Stimulated activated CD8-positive, alpha-beta memory T cell treated with anti-CD3 and anti-CD28 coated beads, Interleukin-12 subunit alpha, Interleukin-12 subunit beta, amount 100 ng/mL, for 1 hour (primary cell): ENCODE measurements around the gene PRKCH.

Source experiments
- DNase-seq: peaks from one replicate; pipeline ENCODE4 v3.0.0-alpha.2; 2020; ENCODE audit warnings: low read depth

The PRKCH gene

DNA sequence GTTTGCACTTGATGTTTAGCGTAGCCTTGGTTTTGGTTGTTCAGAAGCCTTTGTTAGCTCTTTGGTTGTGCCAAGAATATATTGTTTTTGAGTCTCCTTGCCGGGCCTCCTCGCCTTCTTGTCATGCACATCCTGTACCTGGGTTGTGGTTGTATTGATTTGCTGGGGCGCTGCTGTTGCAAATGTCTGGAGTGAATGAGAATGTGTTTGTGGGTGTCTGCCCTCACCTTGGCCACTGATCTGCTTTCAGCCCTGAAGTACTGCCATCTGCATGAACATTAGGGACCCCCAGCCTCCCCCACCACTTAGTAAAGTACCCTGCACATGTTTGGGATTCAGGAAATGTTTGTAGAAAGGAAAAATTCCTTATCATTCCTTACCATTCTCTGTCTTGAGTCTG lies 16.5 kb downstream of the PRKCH start:
- no peak for DNase-seq

DNA sequence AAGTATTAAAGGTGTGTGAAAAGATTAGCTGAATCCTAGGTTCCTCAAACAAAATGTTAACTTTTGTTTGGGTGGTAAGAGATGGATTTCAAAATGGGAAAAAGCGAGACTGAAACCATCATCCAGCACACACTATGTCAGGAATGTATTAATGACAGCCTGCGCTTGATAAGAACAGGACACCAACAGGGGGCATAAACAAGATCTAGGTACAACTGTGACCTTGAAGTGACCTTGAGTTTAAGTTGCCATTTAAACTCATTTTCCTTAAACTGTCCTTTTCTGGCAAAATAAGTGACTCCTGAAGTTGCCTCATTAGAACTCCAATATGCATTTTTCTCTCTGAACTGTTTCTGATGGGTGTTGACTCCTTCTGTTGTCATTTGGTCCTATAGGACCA lies 17.1 kb downstream of the PRKCH start:
- DNase-seq: no peak

DNA sequence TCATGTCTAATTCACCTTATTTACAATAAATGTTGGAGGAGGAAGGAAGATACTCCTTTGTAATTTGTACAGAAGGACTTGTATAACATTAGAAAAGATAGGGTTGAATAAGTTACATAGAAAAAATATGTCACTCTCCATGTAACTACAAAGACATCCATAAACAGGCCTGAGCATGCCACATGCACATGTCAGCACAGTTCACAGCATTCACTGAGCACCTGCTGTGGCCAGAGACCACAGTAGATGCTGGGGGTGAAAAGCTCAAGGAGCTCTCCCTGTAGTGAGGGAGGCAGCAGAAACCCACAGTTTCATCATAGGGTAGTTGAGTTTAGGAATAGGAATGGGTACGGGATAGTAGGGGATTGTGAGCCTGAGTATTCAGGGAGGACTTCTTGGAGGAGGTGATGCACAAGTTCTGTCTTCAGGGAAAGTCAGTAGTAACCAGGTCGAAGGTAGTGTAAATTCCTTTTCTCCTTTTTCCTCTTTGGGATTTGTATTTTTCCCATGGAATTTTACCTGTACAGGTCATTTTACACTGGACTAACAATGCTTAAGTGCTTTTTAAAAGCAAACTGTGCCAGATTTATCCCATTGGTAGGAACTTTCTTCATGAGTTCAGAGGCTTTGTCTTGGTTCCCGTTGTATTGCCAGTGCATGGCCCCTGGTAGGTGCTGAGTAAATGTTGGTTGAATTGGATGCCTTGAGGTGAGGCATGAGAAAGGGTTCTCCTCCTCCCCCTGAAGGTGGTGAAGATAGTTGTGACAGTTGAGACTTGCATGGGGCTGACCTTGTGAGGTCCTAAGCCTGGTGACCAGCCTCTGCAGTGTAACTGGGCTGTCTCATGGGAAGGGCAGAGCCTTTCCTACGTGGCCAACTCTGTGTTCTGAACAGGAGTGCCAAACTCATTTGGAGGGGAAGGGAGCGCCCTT lies 20.2 kb downstream of the PRKCH start:
- no peak for DNase-seq

DNA sequence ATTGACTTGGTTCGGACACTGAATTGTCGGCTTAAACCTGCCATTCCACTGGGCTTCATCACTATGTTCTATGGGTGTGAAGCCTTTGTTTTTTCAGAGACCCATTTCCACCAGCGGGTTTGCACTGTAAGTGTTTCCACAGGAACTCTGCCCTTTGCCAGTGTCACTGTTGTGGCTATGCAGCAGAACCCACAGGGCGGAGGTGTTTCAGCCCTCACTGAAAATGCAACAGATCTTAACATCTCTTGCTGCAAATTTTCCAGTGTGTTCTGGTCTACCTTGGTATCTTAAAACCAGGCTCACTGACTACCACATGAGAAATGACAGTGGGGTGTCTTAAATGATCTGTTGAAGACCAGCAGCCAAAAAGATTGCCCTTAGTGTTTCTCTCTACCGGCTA lies 21.1 kb downstream of the PRKCH start:
- DNase-seq: peak; percentile 84

DNA sequence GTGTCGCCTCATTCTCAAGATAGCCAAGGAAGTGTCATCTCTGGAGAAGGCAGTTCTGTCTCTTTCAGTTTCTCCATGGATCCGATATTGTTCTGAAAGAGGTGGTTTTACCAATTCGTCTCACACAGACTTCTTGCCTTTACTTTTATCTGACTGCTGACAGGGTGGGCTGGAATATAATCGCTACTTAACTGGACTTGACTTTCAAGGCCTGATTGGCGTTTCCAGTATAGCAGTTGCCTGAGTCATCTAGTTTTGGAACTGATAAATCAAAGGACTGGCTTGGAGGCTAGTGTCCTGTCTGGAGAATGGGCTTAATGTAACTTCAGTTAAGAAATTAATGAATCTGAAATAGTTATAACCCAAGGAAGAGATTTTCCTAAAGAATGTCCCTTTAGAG lies 21.6 kb downstream of the PRKCH start:
- no peak for DNase-seq

DNA sequence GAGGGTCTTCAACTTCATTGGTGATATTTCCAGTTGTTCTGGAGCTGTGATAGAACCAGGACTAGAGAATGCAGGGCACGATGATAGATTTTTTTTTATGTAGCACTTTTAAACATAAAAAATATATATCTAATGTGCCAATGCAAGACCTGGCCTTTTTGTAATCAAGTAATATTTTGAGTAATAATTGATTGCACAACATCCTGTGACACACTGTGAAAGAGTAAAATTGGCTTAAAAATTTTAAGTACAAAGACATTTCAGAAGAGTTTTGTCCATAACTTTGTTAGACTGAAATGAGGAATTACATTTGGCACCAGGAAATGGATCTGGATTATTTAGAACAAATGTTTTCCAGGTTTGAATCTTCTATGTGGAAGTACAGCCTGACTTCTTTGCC lies 22.1 kb downstream of the PRKCH start:
- no peak for DNase-seq

DNA sequence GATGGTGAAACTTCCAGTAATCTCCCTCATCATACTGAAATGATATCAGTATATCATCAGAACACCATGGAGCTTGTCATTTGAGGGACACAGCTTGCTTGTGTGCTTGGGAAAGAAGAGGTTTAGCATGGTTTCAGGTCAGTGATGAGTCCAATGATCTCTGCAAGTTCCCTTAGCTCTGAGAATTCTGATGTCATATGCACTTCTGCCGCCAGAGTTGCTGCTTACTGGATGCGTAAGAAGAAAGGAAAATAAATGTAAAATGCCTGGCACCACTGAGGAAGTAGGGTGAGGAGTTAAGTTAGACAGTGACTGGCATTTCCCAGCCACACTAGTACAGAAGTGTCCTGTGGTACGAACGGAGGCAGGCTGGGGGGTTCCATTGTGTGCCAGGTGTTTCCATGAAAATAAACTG lies 22.6 kb downstream of the PRKCH start:
- no peak for DNase-seq

DNA sequence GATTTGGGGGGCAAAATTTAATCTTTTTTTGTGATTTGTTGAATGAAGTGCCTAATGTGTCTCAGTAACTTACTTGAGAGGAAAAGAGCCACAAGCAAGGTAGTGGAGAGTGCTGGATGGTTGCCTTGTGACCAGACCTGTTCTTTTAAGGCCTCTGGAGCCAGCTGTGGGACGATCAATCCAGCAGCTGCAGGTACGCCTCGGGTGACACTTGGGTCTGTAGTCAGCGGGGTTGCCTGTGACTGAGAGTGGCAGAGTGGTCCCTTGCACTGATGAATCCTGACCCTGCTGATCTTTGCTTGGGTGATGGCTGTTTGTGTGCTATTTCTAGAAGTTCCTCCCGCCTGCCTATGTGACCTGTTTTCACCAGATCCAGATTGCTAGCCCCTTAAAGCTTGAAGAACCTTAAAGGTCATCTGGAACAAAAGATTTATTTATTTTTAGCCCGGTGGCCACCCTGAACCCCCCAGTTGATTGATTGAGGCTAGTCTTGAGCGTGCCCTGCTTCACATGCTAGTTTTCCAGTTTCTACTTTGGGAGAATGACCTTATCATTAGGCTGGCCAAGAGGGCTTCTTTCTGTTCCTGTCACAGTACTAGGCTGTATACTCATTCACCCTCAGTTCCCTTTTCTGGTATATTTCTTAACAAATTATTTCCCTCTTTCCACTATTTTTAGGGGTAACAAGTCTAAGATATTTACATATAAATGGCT lies 23.2 kb downstream of the PRKCH start:
- no peak for DNase-seq

DNA sequence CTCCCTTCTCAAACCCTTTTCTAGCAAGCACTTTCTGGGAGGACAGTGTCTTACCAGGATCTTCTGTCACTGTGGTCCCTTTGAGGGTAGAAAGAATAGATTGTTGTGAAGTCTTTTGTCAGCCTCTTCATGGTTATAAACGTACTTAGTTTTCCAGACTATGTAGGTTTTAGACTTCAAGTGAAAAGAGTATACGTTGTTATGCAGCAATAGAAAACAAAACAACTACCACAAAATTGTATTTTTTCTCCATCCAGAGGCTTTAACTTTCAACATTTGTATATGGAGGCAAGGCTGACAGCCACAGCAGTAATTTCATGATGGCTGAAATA lies 23.7 kb downstream of the PRKCH start:
- DNase-seq: no peak

DNA sequence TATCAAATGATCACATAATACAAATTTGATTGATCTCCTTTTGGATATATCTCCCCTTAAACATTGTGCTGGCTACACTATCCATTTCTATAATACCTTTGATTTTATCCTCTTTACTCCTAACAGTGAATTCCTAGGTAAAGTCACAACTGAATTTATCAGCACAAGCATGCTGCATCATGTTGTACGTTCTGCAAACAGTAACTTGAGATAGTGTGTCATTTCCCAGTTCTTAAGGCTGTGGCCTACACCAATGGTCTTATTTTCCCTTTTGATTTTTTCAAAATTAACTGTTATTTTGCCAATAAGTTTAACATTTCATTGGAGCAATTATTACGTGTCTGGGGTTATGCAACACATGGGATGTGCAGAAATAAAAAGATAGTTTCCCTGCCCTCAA lies 24.8 kb downstream of the PRKCH start:
- no peak for DNase-seq

DNA sequence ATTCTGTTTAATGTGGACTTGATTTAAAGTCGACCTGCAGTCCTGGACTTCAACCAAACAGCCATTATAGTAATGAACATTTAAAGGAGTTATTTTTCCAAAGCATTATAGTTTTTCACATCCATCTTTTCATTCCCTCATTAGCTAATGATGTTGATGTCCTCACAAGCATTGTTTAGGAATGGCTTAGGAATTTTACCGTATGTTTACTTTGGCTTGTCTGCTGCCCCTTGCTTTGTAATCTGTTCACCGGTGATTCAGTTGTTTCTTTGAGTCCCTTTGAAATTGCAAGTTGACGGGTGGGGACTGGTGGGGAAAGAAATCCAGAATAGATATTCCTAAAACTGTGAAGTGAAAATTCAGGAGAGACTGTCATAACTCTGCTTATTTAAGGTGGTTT lies 25.4 kb downstream of the PRKCH start:
- DNase-seq: no peak

DNA sequence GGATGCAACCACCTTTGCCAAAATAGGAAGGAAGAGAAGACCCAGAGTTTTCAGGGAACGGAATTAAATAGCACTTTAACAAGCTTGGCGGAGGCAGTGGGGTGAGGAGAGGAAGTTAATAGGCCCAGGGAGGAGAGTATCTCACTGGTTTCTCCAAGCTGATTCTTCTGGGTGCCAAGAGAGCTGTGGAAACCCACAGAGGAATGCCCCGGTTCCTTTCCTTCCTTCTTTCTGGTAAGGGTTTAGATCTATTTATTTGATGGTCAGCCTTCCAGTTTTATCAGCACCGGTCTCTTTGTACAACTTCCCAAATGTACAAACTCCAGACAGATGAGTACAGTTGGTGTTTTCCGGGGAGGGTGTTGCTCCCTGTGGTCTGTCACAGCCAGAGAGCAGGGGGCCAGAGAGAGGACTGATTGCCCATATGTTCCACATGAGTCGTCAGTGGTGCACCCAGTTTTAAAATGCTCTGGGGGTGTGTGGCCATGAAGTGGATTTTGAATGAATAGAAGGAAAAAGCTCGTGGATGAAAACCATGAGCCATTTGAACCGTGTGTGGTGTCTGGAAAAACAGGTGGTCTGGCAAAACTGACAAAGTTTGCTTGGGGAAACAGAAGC lies 26.6 kb downstream of the PRKCH start:
- DNase-seq: no peak

DNA sequence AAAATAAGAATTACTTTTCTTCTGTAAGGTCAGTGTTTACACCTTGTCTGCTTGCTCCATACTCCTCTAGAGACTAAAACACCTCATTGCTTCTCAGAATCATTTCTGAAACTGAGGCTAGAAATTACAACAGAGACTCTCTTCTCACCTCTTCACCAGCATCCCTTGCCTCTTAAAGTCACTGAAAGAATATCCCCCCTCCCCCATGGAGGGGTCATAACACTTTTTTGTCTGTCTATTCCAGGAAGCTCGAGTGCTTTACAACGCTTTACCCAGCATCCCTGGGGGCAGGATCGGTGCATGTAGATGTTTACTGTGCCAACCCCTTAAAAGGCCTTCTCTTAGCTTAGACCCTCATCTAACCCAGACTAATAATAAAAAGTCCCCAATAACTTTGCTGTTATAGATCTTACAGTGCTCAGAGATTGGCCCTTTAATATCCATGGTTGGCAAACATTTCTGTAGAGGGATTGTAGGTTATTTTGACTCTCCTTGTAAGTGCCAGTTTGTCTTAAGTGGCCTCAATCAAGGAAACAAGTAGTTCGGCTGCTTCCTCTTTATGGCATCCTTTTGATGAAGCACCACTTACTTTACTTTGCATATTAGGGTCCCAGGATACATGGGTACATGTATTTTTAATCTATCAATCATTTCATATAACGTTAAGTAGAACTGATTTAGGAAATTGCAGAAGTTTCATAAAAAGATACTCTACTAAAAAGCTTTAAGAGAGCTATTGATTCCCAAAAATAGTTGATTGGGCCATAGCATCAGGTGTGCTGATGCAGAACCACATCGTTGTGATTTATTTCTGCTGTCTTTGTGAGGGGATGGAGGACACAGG lies 29.3 kb downstream of the PRKCH start:
- no peak for DNase-seq

DNA sequence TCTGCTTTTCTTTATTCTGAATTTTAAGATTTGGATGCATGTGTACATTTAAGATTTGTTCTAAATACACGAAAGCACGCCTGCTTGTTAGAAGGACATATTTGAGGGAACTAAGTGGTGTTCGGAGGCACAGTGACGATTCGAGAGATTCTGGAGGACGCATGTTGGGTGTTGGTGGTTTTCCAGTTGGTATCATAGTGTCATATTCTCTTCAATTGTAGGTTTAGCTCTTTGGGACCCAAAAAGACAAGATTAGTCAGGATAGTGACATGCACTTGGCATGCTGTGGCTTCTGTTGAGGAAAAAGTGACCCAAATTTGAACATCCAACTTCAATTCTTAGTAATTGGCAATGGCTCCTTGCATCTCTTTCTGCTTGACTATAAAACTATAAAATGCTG lies 30.1 kb downstream of the PRKCH start:
- DNase-seq: no peak

DNA sequence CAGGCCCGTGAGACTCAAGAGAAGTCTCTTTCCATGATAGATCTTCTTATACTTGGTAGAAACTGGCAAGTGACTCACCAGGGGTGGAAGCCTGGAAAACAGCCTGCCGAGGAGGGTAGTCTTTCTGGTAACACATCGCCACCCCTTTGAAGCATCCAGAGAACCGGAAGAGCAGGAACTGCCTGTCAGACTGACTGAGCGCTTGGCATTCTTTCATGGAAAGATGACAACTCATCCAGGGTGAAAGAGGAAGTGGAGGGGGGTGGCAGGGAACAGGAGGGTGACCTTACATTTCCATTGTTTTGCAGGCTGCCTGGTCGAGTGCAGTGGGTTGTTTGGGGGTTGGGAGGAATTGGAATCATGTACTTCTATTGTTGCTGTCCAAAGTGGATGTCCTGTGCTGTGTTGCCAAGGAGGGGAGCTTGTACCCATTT lies 34.5 kb downstream of the PRKCH start:
- no peak for DNase-seq

DNA sequence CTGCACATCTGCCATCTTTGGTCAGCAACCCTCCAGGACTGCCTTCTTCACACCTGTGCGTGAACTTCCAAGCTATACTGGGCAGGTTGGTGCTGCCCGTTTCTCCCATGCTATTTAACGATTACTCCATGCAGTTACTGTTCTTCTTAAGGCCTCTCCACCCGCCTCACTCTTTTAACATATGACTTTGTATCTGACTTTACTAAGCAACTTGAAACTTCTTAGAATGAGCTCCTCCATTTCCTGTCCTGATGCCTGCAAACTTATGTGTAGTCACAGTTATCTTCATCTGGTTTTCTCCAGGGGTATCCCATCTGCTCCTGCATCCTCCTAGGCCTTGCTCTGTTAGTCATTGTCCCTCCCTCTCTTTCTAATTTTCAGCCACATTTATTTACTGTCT lies 35.7 kb downstream of the PRKCH start:
- DNase-seq: no peak

DNA sequence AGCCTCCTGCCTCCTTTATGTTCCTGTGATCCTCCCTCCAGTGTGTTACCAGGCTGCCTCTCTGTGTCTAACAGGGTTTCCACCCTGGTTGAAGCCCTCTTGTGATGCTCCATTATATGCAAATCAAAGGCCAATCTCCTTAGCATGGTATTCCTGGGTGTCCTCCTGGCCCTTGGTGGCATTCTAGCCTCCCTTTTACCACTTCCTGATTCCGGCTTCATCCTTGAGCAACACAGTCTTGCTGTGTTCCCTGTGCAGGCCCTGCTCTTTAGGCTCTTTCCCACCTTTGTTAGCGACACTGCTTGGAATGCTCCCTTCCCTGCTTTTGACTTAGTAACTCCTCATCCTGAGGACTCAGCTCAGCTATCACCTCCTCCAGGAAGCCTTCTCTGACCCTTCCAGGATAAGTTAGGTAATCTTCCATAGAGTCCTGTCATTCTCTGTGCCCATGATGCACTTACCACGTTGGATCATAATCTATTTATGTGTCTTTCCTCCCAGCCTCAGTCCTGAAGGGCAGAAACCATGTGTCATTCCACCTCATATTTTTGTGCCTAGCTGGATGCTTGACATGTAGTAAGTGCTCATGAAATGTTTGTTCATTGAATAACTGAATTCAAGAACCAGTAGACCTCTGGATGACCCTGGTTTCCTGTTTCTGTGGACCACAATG lies 37.3 kb downstream of the PRKCH start:
- DNase-seq: no peak

DNA sequence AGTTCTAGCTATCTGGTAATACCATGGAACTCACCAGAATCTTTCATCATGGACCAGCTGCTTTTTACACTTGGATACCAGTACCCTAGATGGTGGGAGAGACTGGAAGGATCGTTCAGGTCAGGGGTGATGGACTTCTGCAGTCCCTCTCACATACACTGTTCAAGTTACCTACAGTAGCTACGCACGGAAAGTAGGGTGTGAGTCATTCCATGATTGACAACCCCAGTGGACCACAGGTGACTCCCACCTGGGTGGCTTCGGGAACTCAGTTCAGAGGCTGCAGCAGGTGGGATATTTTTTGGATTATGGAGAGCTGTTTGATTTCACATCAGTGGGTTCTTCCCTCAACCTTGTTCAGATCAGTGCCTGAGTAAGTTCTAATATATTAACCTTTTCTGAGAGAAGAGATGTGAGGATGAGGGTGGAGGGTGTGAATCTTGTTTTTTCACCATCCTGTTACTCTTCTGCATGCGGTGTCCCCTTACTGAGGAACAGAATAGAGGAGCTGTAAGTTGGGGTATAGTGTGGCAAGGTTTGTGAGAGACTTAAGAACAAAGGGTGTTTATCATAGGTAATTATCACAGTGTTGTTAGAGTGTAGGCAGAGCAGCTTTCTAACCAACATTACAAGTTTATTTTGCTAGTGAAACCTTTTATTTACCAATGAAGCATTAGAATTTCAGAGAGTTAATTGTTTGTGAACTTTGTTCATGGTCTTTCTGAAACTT lies 39.6 kb downstream of the PRKCH start:
- no peak for DNase-seq

DNA sequence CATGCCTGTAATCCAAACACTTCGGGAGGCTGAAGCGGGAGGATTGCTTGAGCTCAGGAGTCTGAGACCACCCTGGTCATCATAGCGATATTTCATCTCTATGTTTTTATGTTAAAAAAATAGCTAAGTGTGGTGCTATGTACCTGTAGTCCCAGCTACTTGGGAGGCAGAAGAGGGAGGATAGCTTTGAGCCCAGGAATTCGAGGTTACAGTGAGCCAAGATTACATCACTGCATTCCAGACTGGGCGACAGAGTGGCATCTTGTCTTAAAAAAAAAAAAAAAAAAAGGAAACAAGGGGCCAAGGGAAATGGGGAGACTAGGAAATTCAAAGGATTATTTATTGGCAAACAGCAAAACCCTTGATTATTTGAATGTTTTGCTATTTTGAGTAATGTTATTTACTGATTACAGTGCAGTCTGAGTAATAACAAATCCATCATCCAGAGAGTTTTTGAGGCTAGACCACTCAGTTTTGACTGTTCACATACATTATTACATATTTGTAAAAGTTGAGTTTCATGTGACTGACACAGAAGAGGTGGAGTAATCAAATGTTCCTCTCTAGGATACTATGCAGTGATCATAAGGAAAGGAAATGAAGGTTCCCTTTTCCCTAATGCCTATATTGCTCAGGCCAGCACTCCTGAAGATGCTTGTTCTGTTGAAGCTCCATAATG lies 40.8 kb downstream of the PRKCH start:
- DNase-seq: no peak

DNA sequence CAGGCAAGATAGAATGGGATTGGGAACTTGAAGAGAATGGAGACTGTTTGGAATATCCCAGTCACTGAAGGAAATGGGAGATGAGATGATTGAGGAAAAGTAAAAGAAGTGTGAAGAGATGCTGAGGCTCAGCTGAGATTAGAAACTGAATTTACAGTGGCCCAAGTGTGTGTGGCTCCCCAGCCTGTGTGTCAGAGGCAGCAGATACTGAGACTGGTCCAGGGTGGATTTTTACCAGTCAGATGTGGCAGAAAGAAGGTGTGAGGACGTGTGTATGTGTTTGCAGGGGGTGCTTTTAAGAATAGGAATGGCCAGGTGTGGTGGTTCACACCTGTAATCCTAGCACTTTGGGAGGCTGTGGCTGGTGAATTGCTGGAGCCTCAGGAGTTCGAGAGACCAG lies 42.9 kb downstream of the PRKCH start:
- DNase-seq: no peak
